ENCODE results near the gene TRIM71.

DNA sequence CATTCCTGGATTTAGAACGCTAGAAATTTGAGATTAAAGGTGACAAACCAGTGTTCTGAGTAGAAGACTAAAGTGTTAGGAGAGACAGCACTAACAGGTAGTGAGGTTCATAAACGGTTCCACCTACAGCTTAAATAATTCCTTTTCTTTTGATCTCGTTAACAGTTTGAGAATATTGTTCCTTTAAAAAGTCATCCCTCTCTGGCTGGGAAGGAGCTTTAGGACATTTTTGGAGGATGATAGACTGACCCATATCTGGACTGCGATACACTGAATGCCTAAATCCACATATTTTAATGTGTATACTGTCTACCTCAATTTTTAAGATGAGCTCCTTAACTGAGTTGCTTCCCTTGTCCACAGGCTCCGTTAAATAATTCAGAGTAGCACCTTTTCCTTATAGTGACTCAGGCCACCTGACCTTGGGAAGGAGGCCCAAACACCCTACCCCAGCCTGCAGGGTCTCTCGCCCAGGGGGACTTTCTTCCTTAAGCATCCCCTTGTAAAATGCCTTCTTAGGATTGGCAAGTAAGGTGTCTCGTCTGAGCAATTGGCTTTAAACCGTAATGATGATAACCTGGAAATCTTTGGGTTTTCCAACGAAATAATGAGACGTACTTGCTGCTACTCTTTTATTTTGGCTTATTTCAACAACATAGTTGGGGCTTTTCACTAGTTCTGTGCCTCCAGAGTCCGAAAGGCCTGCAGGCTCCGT, 3.3 kb downstream of the TRIM71 start:
- TF ChIP-seq POLR2A (IDR thresholded peaks at IDR 0.05), result no peak
- TF ChIP-seq, protein P1, sequence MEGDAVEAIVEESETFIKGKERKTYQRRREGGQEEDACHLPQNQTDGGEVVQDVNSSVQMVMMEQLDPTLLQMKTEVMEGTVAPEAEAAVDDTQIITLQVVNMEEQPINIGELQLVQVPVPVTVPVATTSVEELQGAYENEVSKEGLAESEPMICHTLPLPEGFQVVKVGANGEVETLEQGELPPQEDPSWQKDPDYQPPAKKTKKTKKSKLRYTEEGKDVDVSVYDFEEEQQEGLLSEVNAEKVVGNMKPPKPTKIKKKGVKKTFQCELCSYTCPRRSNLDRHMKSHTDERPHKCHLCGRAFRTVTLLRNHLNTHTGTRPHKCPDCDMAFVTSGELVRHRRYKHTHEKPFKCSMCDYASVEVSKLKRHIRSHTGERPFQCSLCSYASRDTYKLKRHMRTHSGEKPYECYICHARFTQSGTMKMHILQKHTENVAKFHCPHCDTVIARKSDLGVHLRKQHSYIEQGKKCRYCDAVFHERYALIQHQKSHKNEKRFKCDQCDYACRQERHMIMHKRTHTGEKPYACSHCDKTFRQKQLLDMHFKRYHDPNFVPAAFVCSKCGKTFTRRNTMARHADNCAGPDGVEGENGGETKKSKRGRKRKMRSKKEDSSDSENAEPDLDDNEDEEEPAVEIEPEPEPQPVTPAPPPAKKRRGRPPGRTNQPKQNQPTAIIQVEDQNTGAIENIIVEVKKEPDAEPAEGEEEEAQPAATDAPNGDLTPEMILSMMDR (IDR thresholded peaks at IDR 0.05), result no peak
- TF ChIP-seq EP300 (IDR thresholded peaks at IDR 0.05), result no peak
